ENCODE measurements around the gene SEPTIN12. TPM values are rescaled to one million over a fixed set of nuclear protein-coding genes. Genes with fewer than 3 reads are reported as not detected.
A peak's percentile ranks its signal among the peaks of the same experiment; 100 is the strongest.

The SEPTIN12 gene
- total RNA-seq, 1 experiment from 2014 or later, result not detected

DNA sequence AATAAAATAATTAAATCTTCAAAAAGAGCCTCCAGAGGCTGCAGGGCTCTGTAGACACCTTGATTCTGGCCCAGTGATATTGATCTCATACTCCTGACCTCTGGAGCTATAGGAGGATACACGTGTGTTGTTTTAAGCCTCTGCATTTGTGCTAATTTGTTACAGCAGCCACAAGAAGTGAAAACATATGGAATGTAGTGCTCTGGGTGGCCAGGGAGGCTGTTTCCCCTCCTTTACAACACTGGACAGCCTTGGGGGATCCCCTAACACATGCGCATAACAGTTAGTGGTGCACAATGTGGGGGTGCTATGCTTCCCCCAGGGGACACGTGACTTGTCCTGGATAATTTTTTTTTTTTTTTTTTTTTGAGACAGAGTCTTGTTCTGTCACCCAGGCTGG lies 16.5 kb downstream of the SEPTIN12 start:
- TF ChIP-seq ETV6 (CRISPR knock-in tag; IDR thresholded peaks at IDR 0.05), result no peak
- no peak for TF ChIP-seq ZNF263 (CRISPR knock-in tag; IDR thresholded peaks at IDR 0.05; ENCODE audit: low read depth)
- TF ChIP-seq, protein P1, sequence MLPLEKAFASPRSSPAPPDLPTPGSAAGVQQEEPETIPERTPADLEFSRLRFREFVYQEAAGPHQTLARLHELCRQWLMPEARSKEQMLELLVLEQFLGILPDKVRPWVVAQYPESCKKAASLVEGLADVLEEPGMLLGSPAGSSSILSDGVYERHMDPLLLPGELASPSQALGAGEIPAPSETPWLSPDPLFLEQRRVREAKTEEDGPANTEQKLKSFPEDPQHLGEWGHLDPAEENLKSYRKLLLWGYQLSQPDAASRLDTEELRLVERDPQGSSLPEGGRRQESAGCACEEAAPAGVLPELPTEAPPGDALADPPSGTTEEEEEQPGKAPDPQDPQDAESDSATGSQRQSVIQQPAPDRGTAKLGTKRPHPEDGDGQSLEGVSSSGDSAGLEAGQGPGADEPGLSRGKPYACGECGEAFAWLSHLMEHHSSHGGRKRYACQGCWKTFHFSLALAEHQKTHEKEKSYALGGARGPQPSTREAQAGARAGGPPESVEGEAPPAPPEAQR (CRISPR knock-in tag; IDR thresholded peaks at IDR 0.05), result no peak
- no peak for TF ChIP-seq EMX1 (CRISPR knock-in tag; IDR thresholded peaks at IDR 0.05)
- no peak for TF ChIP-seq NR2C2 (CRISPR knock-in tag; IDR thresholded peaks at IDR 0.05)
- TF ChIP-seq TEAD1 (CRISPR knock-in tag; IDR thresholded peaks at IDR 0.05), result no peak
- TF ChIP-seq FOXK1 (CRISPR knock-in tag; IDR thresholded peaks at IDR 0.05), result no peak
- H3K27me3 Mint-ChIP-seq (ENCODE audit: low read depth), result no peaks in the 10 kb centered on the region

DNA sequence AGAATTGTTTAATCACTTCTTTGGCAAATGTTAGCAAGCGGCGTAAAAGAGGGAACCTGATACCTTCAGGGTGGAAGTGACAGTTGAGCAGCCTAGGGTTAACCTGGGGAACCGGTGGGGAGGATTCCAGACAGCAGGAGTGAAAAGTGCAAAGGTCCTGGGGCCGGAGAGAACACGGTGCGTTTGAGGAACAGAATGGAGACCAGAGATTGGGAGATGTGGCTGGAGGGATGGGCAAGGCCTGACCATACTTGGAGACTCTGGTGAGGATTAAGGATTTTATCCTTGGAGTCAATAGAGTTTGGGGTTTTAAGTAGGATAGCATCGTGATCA lies 18.9 kb downstream of the SEPTIN12 start:
- no peaks in the 10 kb centered on the region for H3K9me3 Mint-ChIP-seq
- no peaks in the 10 kb centered on the region for H3K36me3 Mint-ChIP-seq
- no peak for ATAC-seq
- H3K27ac Mint-ChIP-seq, result peak overlapping the region; percentile 48
- POLR2A ChIA-PET, result interaction anchor here (1.4 to 3.1 kb wide), 2 partner anchors 33 to 35 kb away, joined by 7 to 16 read pairs; partner anchors contain the start of genes ANKS3, DNAAF8 and ROGDI
- no peak for TF ChIP-seq RORB (CRISPR knock-in tag; IDR thresholded peaks at IDR 0.05)
- TF ChIP-seq NR3C1 (CRISPR knock-in tag; conservative IDR thresholded peaks at IDR 0.05; ENCODE audit: low read depth), result no peak
- no peak for TF ChIP-seq MYBL2 (CRISPR knock-in tag; IDR thresholded peaks at IDR 0.05)
- TF ChIP-seq ZNF219 (CRISPR knock-in tag; IDR thresholded peaks at IDR 0.05; ENCODE audit: borderline replicate concordance), result no peak
- TF ChIP-seq CREM (CRISPR knock-in tag; IDR thresholded peaks at IDR 0.05), result no peak
- TF ChIP-seq ZNF423 (CRISPR knock-in tag; IDR thresholded peaks at IDR 0.05), result no peak
- TF ChIP-seq, protein P2, sequence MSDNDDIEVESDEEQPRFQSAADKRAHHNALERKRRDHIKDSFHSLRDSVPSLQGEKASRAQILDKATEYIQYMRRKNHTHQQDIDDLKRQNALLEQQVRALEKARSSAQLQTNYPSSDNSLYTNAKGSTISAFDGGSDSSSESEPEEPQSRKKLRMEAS (CRISPR knock-in tag; IDR thresholded peaks at IDR 0.05), result no peak
- TF ChIP-seq, protein P3, sequence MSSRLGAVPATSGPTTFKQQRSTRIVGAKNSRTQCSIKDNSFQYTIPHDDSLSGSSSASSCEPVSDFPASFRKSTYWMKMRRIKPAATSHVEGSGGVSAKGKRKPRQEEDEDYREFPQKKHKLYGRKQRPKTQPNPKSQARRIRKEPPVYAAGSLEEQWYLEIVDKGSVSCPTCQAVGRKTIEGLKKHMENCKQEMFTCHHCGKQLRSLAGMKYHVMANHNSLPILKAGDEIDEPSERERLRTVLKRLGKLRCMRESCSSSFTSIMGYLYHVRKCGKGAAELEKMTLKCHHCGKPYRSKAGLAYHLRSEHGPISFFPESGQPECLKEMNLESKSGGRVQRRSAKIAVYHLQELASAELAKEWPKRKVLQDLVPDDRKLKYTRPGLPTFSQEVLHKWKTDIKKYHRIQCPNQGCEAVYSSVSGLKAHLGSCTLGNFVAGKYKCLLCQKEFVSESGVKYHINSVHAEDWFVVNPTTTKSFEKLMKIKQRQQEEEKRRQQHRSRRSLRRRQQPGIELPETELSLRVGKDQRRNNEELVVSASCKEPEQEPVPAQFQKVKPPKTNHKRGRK (CRISPR knock-in tag; IDR thresholded peaks at IDR 0.05; ENCODE audit: borderline replicate concordance), result no peak
- TF ChIP-seq ZNF138 (CRISPR knock-in tag; conservative IDR thresholded peaks at IDR 0.05), result no peak
- no peak for TF ChIP-seq ZNF671 (CRISPR knock-in tag; IDR thresholded peaks at IDR 0.05)
- TF ChIP-seq, protein P4, sequence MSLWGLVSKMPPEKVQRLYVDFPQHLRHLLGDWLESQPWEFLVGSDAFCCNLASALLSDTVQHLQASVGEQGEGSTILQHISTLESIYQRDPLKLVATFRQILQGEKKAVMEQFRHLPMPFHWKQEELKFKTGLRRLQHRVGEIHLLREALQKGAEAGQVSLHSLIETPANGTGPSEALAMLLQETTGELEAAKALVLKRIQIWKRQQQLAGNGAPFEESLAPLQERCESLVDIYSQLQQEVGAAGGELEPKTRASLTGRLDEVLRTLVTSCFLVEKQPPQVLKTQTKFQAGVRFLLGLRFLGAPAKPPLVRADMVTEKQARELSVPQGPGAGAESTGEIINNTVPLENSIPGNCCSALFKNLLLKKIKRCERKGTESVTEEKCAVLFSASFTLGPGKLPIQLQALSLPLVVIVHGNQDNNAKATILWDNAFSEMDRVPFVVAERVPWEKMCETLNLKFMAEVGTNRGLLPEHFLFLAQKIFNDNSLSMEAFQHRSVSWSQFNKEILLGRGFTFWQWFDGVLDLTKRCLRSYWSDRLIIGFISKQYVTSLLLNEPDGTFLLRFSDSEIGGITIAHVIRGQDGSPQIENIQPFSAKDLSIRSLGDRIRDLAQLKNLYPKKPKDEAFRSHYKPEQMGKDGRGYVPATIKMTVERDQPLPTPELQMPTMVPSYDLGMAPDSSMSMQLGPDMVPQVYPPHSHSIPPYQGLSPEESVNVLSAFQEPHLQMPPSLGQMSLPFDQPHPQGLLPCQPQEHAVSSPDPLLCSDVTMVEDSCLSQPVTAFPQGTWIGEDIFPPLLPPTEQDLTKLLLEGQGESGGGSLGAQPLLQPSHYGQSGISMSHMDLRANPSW (CRISPR knock-in tag; conservative IDR thresholded peaks at IDR 0.05; ENCODE audit: low read depth), result no peak
- TF ChIP-seq ETV6 (CRISPR knock-in tag; IDR thresholded peaks at IDR 0.05), result no peak
- TF ChIP-seq, protein P5, sequence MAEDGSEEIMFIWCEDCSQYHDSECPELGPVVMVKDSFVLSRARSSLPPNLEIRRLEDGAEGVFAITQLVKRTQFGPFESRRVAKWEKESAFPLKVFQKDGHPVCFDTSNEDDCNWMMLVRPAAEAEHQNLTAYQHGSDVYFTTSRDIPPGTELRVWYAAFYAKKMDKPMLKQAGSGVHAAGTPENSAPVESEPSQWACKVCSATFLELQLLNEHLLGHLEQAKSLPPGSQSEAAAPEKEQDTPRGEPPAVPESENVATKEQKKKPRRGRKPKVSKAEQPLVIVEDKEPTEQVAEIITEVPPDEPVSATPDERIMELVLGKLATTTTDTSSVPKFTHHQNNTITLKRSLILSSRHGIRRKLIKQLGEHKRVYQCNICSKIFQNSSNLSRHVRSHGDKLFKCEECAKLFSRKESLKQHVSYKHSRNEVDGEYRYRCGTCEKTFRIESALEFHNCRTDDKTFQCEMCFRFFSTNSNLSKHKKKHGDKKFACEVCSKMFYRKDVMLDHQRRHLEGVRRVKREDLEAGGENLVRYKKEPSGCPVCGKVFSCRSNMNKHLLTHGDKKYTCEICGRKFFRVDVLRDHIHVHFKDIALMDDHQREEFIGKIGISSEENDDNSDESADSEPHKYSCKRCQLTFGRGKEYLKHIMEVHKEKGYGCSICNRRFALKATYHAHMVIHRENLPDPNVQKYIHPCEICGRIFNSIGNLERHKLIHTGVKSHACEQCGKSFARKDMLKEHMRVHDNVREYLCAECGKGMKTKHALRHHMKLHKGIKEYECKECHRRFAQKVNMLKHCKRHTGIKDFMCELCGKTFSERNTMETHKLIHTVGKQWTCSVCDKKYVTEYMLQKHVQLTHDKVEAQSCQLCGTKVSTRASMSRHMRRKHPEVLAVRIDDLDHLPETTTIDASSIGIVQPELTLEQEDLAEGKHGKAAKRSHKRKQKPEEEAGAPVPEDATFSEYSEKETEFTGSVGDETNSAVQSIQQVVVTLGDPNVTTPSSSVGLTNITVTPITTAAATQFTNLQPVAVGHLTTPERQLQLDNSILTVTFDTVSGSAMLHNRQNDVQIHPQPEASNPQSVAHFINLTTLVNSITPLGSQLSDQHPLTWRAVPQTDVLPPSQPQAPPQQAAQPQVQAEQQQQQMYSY (CRISPR knock-in tag; IDR thresholded peaks at IDR 0.05), result no peak
- no peak for TF ChIP-seq TCF7 (CRISPR knock-in tag; IDR thresholded peaks at IDR 0.05; ENCODE audit: low read depth)
- peak overlapping the region; percentile 86 for H3K4me3 Mint-ChIP-seq
- CTCF ChIA-PET, result interaction anchor here (0.9 to 1.5 kb wide), 6 partner anchors 9 to 87 kb away, joined by 3 to 7 read pairs (median 4); partner anchors contain the start of genes ANKS3 and DNAAF8
- peaks cover 17% of the 10 kb centered on the region for H3K4me1 Mint-ChIP-seq
- no peaks in the 10 kb centered on the region for H3K27me3 Mint-ChIP-seq (ENCODE audit: low read depth)
- DNase-seq (ENCODE audit: low spot score), result no peak

More for the DNA sequence above, 16.5 kb downstream of the SEPTIN12 start:
- H3K9me3 Mint-ChIP-seq, result no peaks in the 10 kb centered on the region
- H3K36me3 Mint-ChIP-seq, result no peaks in the 10 kb centered on the region
- DNase-seq (ENCODE audit: low spot score), result no peak
- CTCF ChIA-PET, result no interaction called here
- POLR2A ChIA-PET, result interaction anchor here (0.7 kb wide), 1 partner anchor 94 kb away, joined by 4 read pairs; no protein-coding TSS in a partner anchor
- peak overlapping the region; percentile 70; the same call in 1 of the 2 replicates for H3K27ac Mint-ChIP-seq
- no peak overlapping the region for H3K4me3 Mint-ChIP-seq
- no peak for ATAC-seq
- peaks cover 11% of the 10 kb centered on the region for H3K4me1 Mint-ChIP-seq
